H1 (cell line): ENCODE measurements around the gene C12orf42. TPM values are rescaled to one million over a fixed set of nuclear protein-coding genes. Genes with fewer than 3 reads are reported as not detected.

Source experiments
- CTCF ChIA-PET: fragments of 300-600 bp; sonication (Branson Sonifier 250); formaldehyde crosslinking; loops from one replicate; lab custom pipeline; 2021; ENCODE audit not compliant: partially characterized antibody; lab: Charles Lee
- POLR2A ChIA-PET: fragments of 300-600 bp; sonication (Branson Sonifier 250); formaldehyde crosslinking; loops from one replicate; lab custom pipeline; 2021; ENCODE audit warnings: inconsistent platforms; ENCODE audit not compliant: partially characterized antibody; lab: Charles Lee
- DNase-seq, 2 experiments: peaks; one replicate each; pipeline versions ENCODE4 v3.0.0 to v3.0.0-alpha.2; 2010 to 2022; ENCODE audit warnings: low spot score in 2 of 2, low read depth in 1 of 2, mixed read lengths in 1 of 2
- FAIRE-seq: peaks from 2 replicates; lab custom pipeline; 2011; peaks lifted over from hg19 to GRCh38; lab: Jason Lieb, UNC
- H2AFZ ChIP-seq: 2 replicates; pipeline ENCODE4 v1.8.1; 2012; ENCODE audit warnings: low read length, inconsistent platforms
- H2AK5ac ChIP-seq: 2 replicates; pipeline ENCODE4 v1.6.1; 2013; ENCODE audit warnings: low read depth, low read length
- H2BK120ac ChIP-seq: replicated peaks from 2 replicates; pipeline ENCODE3; 2013; ENCODE audit warnings: low read depth, low read length, inconsistent platforms
- H2BK12ac ChIP-seq: 2 replicates; pipeline ENCODE4 v1.6.1; 2013; ENCODE audit warnings: low read depth, low read length
- H2BK15ac ChIP-seq: 2 replicates; pipeline ENCODE4 v1.6.1; 2013; ENCODE audit warnings: low read length
- H2BK20ac ChIP-seq: 2 replicates; pipeline ENCODE4 v1.6.1; 2013; ENCODE audit warnings: low read length
- H2BK5ac ChIP-seq: 2 replicates; pipeline ENCODE4 v1.6.1; 2013; ENCODE audit warnings: low read depth, low read length
- H3K14ac ChIP-seq: 2 replicates; pipeline ENCODE4 v1.6.1; 2013; ENCODE audit warnings: inconsistent platforms; ENCODE audit not compliant: insufficient read length
- H3K18ac ChIP-seq: 2 replicates; pipeline ENCODE4 v1.6.1; 2013; ENCODE audit warnings: low read length; ENCODE audit errors: extremely low read depth
- H3K23ac ChIP-seq: 2 replicates; pipeline ENCODE4 v1.6.1; 2013; ENCODE audit warnings: inconsistent platforms; ENCODE audit not compliant: insufficient read length
- H3K23me2 ChIP-seq: 2 replicates; pipeline ENCODE4 v1.6.1; 2013; ENCODE audit warnings: low read depth, low read length
- H3K27ac ChIP-seq: 2 replicates; pipeline ENCODE4 v1.6.1; 2011; ENCODE audit warnings: low read depth, low read length, inconsistent platforms
- H3K27me3 ChIP-seq, 4 experiments: replicated peaks in 1 of 4; 1 replicate in 1 of 4; 2 replicates in 3 of 4; pipeline versions ENCODE4 v1.6.1 to v1.8.1; 2011 to 2013; ENCODE audit warnings: low read length in 3 of 4, mild to moderate bottlenecking in 3 of 4, inconsistent platforms in 2 of 4, mixed read lengths in 2 of 4, moderate library complexity in 1 of 4; ENCODE audit not compliant: control insufficient read depth in 3 of 4, insufficient read depth in 3 of 4; ENCODE audit errors: extremely low read depth in 1 of 4
- H3K36me3 ChIP-seq, 4 experiments: 2 replicates each; pipeline versions ENCODE4 v1.6.1 to v1.8.1; 2011 to 2013; ENCODE audit warnings: mild to moderate bottlenecking in 4 of 4, low read length in 3 of 4, moderate library complexity in 2 of 4, control low read depth in 1 of 4, inconsistent platforms in 1 of 4; ENCODE audit not compliant: insufficient read depth in 4 of 4, control insufficient read depth in 2 of 4
- H3K4ac ChIP-seq: replicated peaks from 2 replicates; pipeline ENCODE3; 2013; ENCODE audit warnings: low read length, low read depth, mixed read lengths, inconsistent platforms; ENCODE audit not compliant: insufficient read length
- H3K4me1 ChIP-seq, 4 experiments: replicated peaks in 1 of 4; 1 replicate in 1 of 4; 2 replicates in 3 of 4; pipeline versions ENCODE4 v1.6.1 to v1.8.1; 2011 to 2013; ENCODE audit warnings: low read length in 3 of 4, inconsistent platforms in 2 of 4, mixed read lengths in 1 of 4; ENCODE audit not compliant: insufficient read depth in 4 of 4, control insufficient read depth in 3 of 4
- H3K4me2 ChIP-seq, 2 experiments: 2 replicates each; pipeline versions ENCODE4 v1.6.1 to v1.8.1; 2011 to 2013; ENCODE audit warnings: low read depth in 2 of 2, low read length in 2 of 2, control low read depth in 1 of 2, inconsistent platforms in 1 of 2, mild to moderate bottlenecking in 1 of 2; ENCODE audit not compliant: insufficient read depth in 1 of 2
- H3K4me3 ChIP-seq, 4 experiments: fragments of 200-600, 300-600 bp in 1 of 4; sonication (generic), shearing (Covaris generic), sonication (Bioruptor Twin) in 1 of 4; 2 replicates each; pipeline versions ENCODE4 v1.5.1 to v1.8.1; 2011 to 2016; ENCODE audit warnings: low read length in 4 of 4, low read depth in 3 of 4, control low read depth in 2 of 4, inconsistent platforms in 2 of 4, mild to moderate bottlenecking in 2 of 4, mixed read lengths in 1 of 4, moderate library complexity in 1 of 4; ENCODE audit not compliant: insufficient read depth in 2 of 4; ENCODE audit errors: extremely low read depth in 1 of 4
- H3K56ac ChIP-seq: replicated peaks from 2 replicates; pipeline ENCODE3; 2013; ENCODE audit warnings: low read depth, mild to moderate bottlenecking, mixed read lengths, low read length, inconsistent platforms; ENCODE audit not compliant: insufficient read length
- H3K79me1 ChIP-seq: 2 replicates; pipeline ENCODE4 v1.6.1; 2013; ENCODE audit warnings: low read depth, low read length, control low read depth
- H3K79me2 ChIP-seq, 2 experiments: 2 replicates each; pipeline versions ENCODE4 v1.6.1 to v1.8.1; 2012 to 2013; ENCODE audit warnings: low read length in 2 of 2, mild to moderate bottlenecking in 2 of 2, inconsistent platforms in 1 of 2; ENCODE audit not compliant: insufficient read depth in 2 of 2, control insufficient read depth in 1 of 2
- H3K9ac ChIP-seq, 4 experiments: replicated peaks in 1 of 4; 1 replicate in 1 of 4; 2 replicates in 3 of 4; pipeline versions ENCODE4 v1.6.1 to v1.8.1; 2011 to 2013; ENCODE audit warnings: low read depth in 3 of 4, low read length in 3 of 4, control low read depth in 2 of 4, mild to moderate bottlenecking in 2 of 4, moderate library complexity in 2 of 4, inconsistent platforms in 1 of 4; ENCODE audit errors: extremely low read depth in 1 of 4
- H3K9me3 ChIP-seq, 2 experiments: 2 replicates each; pipeline versions ENCODE4 v1.6.1 to v1.8.1; 2012 to 2013; ENCODE audit warnings: mild to moderate bottlenecking in 2 of 2, moderate library complexity in 2 of 2, control low read depth in 1 of 2, inconsistent platforms in 1 of 2, low read depth in 1 of 2, low read length in 1 of 2, mixed read lengths in 1 of 2; ENCODE audit not compliant: insufficient read depth in 2 of 2
- H4K20me1 ChIP-seq, 2 experiments: replicated peaks in 1 of 2; 2 replicates each; pipeline versions ENCODE3 to v1.8.1; 2011 to 2013; ENCODE audit warnings: inconsistent platforms in 2 of 2, low read length in 2 of 2, mild to moderate bottlenecking in 1 of 2; ENCODE audit not compliant: insufficient read depth in 2 of 2, control insufficient read depth in 1 of 2
- H4K5ac ChIP-seq: 2 replicates; pipeline ENCODE4 v1.6.1; 2013; ENCODE audit warnings: low read length, low read depth, mixed read lengths, inconsistent platforms; ENCODE audit not compliant: insufficient read length
- H4K8ac ChIP-seq: 2 replicates; pipeline ENCODE4 v1.8.0; 2013; ENCODE audit warnings: mild to moderate bottlenecking, moderate library complexity, low read length, inconsistent platforms; ENCODE audit not compliant: insufficient read depth; ENCODE audit errors: extremely low read depth
- H4K91ac ChIP-seq: replicated peaks from 2 replicates; pipeline ENCODE3; 2013; ENCODE audit warnings: low read length, mixed read lengths, inconsistent platforms; ENCODE audit not compliant: insufficient read length
- CHD2 ChIP-seq: IDR thresholded peaks from 2 replicates; pipeline ENCODE4 v1.6.1; 2012; ENCODE audit warnings: low read length, improper control_type of control experiment
- EGR1 ChIP-seq: IDR thresholded peaks from 2 replicates; pipeline ENCODE4 v1.6.1; 2011; ENCODE audit warnings: low read depth, low read length, borderline replicate concordance
- KDM4A ChIP-seq: IDR thresholded peaks from one replicate; pipeline ENCODE4 v1.7.1; 2012; ENCODE audit warnings: low read depth, mild to moderate bottlenecking, moderate library complexity, low read length, inconsistent platforms; ENCODE audit not compliant: severe bottlenecking
- WGBS, 2 experiments: shearing (Covaris generic) in 1 of 2; methylation state at CpG; one replicate each; pipeline versions ENCODE4 v1.1.6 to v1.1.7; 2013 to 2015; ENCODE audit warnings: low lambda C conversion rate in 2 of 2, mixed read lengths in 2 of 2, inconsistent platforms in 1 of 2, low coverage in 1 of 2, missing lambda C conversion rate in 1 of 2; ENCODE audit not compliant: insufficient replicate concordance in 2 of 2, insufficient coverage in 1 of 2, insufficient read length in 1 of 2; ENCODE audit errors: extremely low coverage in 1 of 2, missing lambda C conversion rate in 1 of 2; 5-methylcytosine and 5-hydroxymethylcytosine counted together
- polyA plus RNA-seq, 7 experiments: library from polyadenylated mRNA; depleted of rRNA in 3 of 7; stranded (reverse) in 5 of 7; unstranded in 2 of 7; fragments of >200 nt in 5 of 7; fragments of 200-250 nt in 2 of 7; gene quantifications; 1 replicate in 5 of 7; 2 replicates in 1 of 7; 4 replicates in 1 of 7; pipeline versions ENCODE4 v1.2.1 to v1.2.3, GENCODE V29; 2011 to 2013; ENCODE audit warnings: missing spikeins in 2 of 7, mixed read lengths in 2 of 7
- total RNA-seq: library from RNA; stranded (reverse); fragmentation: NEBNext Ultra II Directional; extraction: Animal tissue kit (Norgen Biotek cat#: 25700); gene quantifications from 2 replicates; pipeline ENCODE4 v1.2.1, GENCODE V29; 2021

Gene C12orf42
- total and polyA plus RNA-seq, 2 of the 8 experiments (the other 6 are each of a cell fraction or from before 2014, with no cell fraction given) = 0.05 TPM; not detected in 1

- Histone ChIP-seq H3K18ac (no peak overlapping the region), H2BK120ac (no peak overlapping the region), H4K20me1 (no peaks in the 10 kb centered on the region), H3K79me1 (no peaks in the 10 kb centered on the region), H2BK5ac (no peak overlapping the region), H3K27ac (no peak overlapping the region), H3K9me3 (no peaks in the 10 kb centered on the region; a peak in 1 of 4 replicates), H3K36me3 (no peaks in the 10 kb centered on the region), H2BK20ac (no peak overlapping the region), H3K79me2 (no peaks in the 10 kb centered on the region), H3K23ac (no peak overlapping the region), H2BK12ac (no peak overlapping the region), H4K5ac (no peak overlapping the region), H2BK15ac (no peak overlapping the region), H3K4me3 (no peak overlapping the region), H3K4ac (no peak overlapping the region), H3K56ac (no peak overlapping the region), H3K14ac (no peak overlapping the region), H3K27me3 (no peaks in the 10 kb centered on the region), H2AFZ (no peak overlapping the region), H3K4me1 (peaks cover 0 to 3% (median 1%) of the 10 kb centered on the region in 4 experiments; a peak in 3 of 7 replicates), H4K8ac (no peak overlapping the region), H4K91ac (no peak overlapping the region), H3K9ac (no peak overlapping the region), H3K23me2 (no peaks in the 10 kb centered on the region), H3K4me2 (no peak overlapping the region), H2AK5ac (no peak overlapping the region)
- 84% methylated on average over 3 of the region's 3 CpGs; no CpG with 5 or more reads in 1 of the 2 experiments for WGBS, 2 experiments
- POLR2A ChIA-PET = no interaction called here
- DNase-seq (no peak), FAIRE-seq (no peak)
- CTCF ChIA-PET = interaction anchor here (0.6 to 0.9 kb wide), 3 partner anchors 9 to 86 kb away, joined by 3 to 4 read pairs (median 3); no protein-coding TSS in a partner anchor
- TF ChIP-seq CHD2 (no peak), KDM4A (no peak), EGR1 (no peak)
Observed at GRCh38 chr12:103462675-103463074, 33.1 kb downstream of the C12orf42 start.
